H1 (cell line): ENCODE data around the gene C16orf95. TPM values are rescaled to one million over a fixed set of nuclear protein-coding genes. Genes with fewer than 3 reads are reported as not detected.

ENCODE experiments used
- CTCF ChIA-PET: fragments of 300-600 bp; sonication (Branson Sonifier 250); formaldehyde crosslinking; loops from one replicate; lab custom pipeline; 2021; ENCODE audit not compliant: partially characterized antibody; lab: Charles Lee
- POLR2A ChIA-PET: fragments of 300-600 bp; sonication (Branson Sonifier 250); formaldehyde crosslinking; loops from one replicate; lab custom pipeline; 2021; ENCODE audit warnings: inconsistent platforms; ENCODE audit not compliant: partially characterized antibody; lab: Charles Lee
- DNase-seq, 2 experiments: peaks; one replicate each; pipeline versions ENCODE4 v3.0.0 to v3.0.0-alpha.2; 2010 to 2022; ENCODE audit warnings: low spot score in 2 of 2, low read depth in 1 of 2, mixed read lengths in 1 of 2
- FAIRE-seq: peaks from 2 replicates; lab custom pipeline; 2011; peaks lifted over from hg19 to GRCh38; lab: Jason Lieb, UNC
- H2AFZ ChIP-seq: 2 replicates; pipeline ENCODE4 v1.8.1; 2012; ENCODE audit warnings: low read length, inconsistent platforms
- H2AK5ac ChIP-seq: 2 replicates; pipeline ENCODE4 v1.6.1; 2013; ENCODE audit warnings: low read depth, low read length
- H2BK120ac ChIP-seq: replicated peaks from 2 replicates; pipeline ENCODE3; 2013; ENCODE audit warnings: low read depth, low read length, inconsistent platforms
- H2BK12ac ChIP-seq: 2 replicates; pipeline ENCODE4 v1.6.1; 2013; ENCODE audit warnings: low read depth, low read length
- H2BK15ac ChIP-seq: 2 replicates; pipeline ENCODE4 v1.6.1; 2013; ENCODE audit warnings: low read length
- H2BK20ac ChIP-seq: 2 replicates; pipeline ENCODE4 v1.6.1; 2013; ENCODE audit warnings: low read length
- H2BK5ac ChIP-seq: 2 replicates; pipeline ENCODE4 v1.6.1; 2013; ENCODE audit warnings: low read depth, low read length
- H3K14ac ChIP-seq: 2 replicates; pipeline ENCODE4 v1.6.1; 2013; ENCODE audit warnings: inconsistent platforms; ENCODE audit not compliant: insufficient read length
- H3K18ac ChIP-seq: 2 replicates; pipeline ENCODE4 v1.6.1; 2013; ENCODE audit warnings: low read length; ENCODE audit errors: extremely low read depth
- H3K23ac ChIP-seq: 2 replicates; pipeline ENCODE4 v1.6.1; 2013; ENCODE audit warnings: inconsistent platforms; ENCODE audit not compliant: insufficient read length
- H3K23me2 ChIP-seq: 2 replicates; pipeline ENCODE4 v1.6.1; 2013; ENCODE audit warnings: low read depth, low read length
- H3K27ac ChIP-seq: 2 replicates; pipeline ENCODE4 v1.6.1; 2011; ENCODE audit warnings: low read depth, low read length, inconsistent platforms
- H3K27me3 ChIP-seq, 4 experiments: replicated peaks in 1 of 4; 1 replicate in 1 of 4; 2 replicates in 3 of 4; pipeline versions ENCODE4 v1.6.1 to v1.8.1; 2011 to 2013; ENCODE audit warnings: low read length in 3 of 4, mild to moderate bottlenecking in 3 of 4, inconsistent platforms in 2 of 4, mixed read lengths in 2 of 4, moderate library complexity in 1 of 4; ENCODE audit not compliant: control insufficient read depth in 3 of 4, insufficient read depth in 3 of 4; ENCODE audit errors: extremely low read depth in 1 of 4
- H3K36me3 ChIP-seq, 4 experiments: 2 replicates each; pipeline versions ENCODE4 v1.6.1 to v1.8.1; 2011 to 2013; ENCODE audit warnings: mild to moderate bottlenecking in 4 of 4, low read length in 3 of 4, moderate library complexity in 2 of 4, control low read depth in 1 of 4, inconsistent platforms in 1 of 4; ENCODE audit not compliant: insufficient read depth in 4 of 4, control insufficient read depth in 2 of 4
- H3K4ac ChIP-seq: replicated peaks from 2 replicates; pipeline ENCODE3; 2013; ENCODE audit warnings: low read length, low read depth, mixed read lengths, inconsistent platforms; ENCODE audit not compliant: insufficient read length
- H3K4me1 ChIP-seq, 4 experiments: replicated peaks in 1 of 4; 1 replicate in 1 of 4; 2 replicates in 3 of 4; pipeline versions ENCODE4 v1.6.1 to v1.8.1; 2011 to 2013; ENCODE audit warnings: low read length in 3 of 4, inconsistent platforms in 2 of 4, mixed read lengths in 1 of 4; ENCODE audit not compliant: insufficient read depth in 4 of 4, control insufficient read depth in 3 of 4
- H3K4me2 ChIP-seq, 2 experiments: 2 replicates each; pipeline versions ENCODE4 v1.6.1 to v1.8.1; 2011 to 2013; ENCODE audit warnings: low read depth in 2 of 2, low read length in 2 of 2, control low read depth in 1 of 2, inconsistent platforms in 1 of 2, mild to moderate bottlenecking in 1 of 2; ENCODE audit not compliant: insufficient read depth in 1 of 2
- H3K4me3 ChIP-seq, 4 experiments: fragments of 200-600, 300-600 bp in 1 of 4; sonication (generic), shearing (Covaris generic), sonication (Bioruptor Twin) in 1 of 4; 2 replicates each; pipeline versions ENCODE4 v1.5.1 to v1.8.1; 2011 to 2016; ENCODE audit warnings: low read length in 4 of 4, low read depth in 3 of 4, control low read depth in 2 of 4, inconsistent platforms in 2 of 4, mild to moderate bottlenecking in 2 of 4, mixed read lengths in 1 of 4, moderate library complexity in 1 of 4; ENCODE audit not compliant: insufficient read depth in 2 of 4; ENCODE audit errors: extremely low read depth in 1 of 4
- H3K56ac ChIP-seq: replicated peaks from 2 replicates; pipeline ENCODE3; 2013; ENCODE audit warnings: low read depth, mild to moderate bottlenecking, mixed read lengths, low read length, inconsistent platforms; ENCODE audit not compliant: insufficient read length
- H3K79me1 ChIP-seq: 2 replicates; pipeline ENCODE4 v1.6.1; 2013; ENCODE audit warnings: low read depth, low read length, control low read depth
- H3K79me2 ChIP-seq, 2 experiments: 2 replicates each; pipeline versions ENCODE4 v1.6.1 to v1.8.1; 2012 to 2013; ENCODE audit warnings: low read length in 2 of 2, mild to moderate bottlenecking in 2 of 2, inconsistent platforms in 1 of 2; ENCODE audit not compliant: insufficient read depth in 2 of 2, control insufficient read depth in 1 of 2
- H3K9ac ChIP-seq, 4 experiments: replicated peaks in 1 of 4; 1 replicate in 1 of 4; 2 replicates in 3 of 4; pipeline versions ENCODE4 v1.6.1 to v1.8.1; 2011 to 2013; ENCODE audit warnings: low read depth in 3 of 4, low read length in 3 of 4, control low read depth in 2 of 4, mild to moderate bottlenecking in 2 of 4, moderate library complexity in 2 of 4, inconsistent platforms in 1 of 4; ENCODE audit errors: extremely low read depth in 1 of 4
- H3K9me3 ChIP-seq, 2 experiments: 2 replicates each; pipeline versions ENCODE4 v1.6.1 to v1.8.1; 2012 to 2013; ENCODE audit warnings: mild to moderate bottlenecking in 2 of 2, moderate library complexity in 2 of 2, control low read depth in 1 of 2, inconsistent platforms in 1 of 2, low read depth in 1 of 2, low read length in 1 of 2, mixed read lengths in 1 of 2; ENCODE audit not compliant: insufficient read depth in 2 of 2
- H4K20me1 ChIP-seq, 2 experiments: replicated peaks in 1 of 2; 2 replicates each; pipeline versions ENCODE3 to v1.8.1; 2011 to 2013; ENCODE audit warnings: inconsistent platforms in 2 of 2, low read length in 2 of 2, mild to moderate bottlenecking in 1 of 2; ENCODE audit not compliant: insufficient read depth in 2 of 2, control insufficient read depth in 1 of 2
- H4K5ac ChIP-seq: 2 replicates; pipeline ENCODE4 v1.6.1; 2013; ENCODE audit warnings: low read length, low read depth, mixed read lengths, inconsistent platforms; ENCODE audit not compliant: insufficient read length
- H4K8ac ChIP-seq: 2 replicates; pipeline ENCODE4 v1.8.0; 2013; ENCODE audit warnings: mild to moderate bottlenecking, moderate library complexity, low read length, inconsistent platforms; ENCODE audit not compliant: insufficient read depth; ENCODE audit errors: extremely low read depth
- H4K91ac ChIP-seq: replicated peaks from 2 replicates; pipeline ENCODE3; 2013; ENCODE audit warnings: low read length, mixed read lengths, inconsistent platforms; ENCODE audit not compliant: insufficient read length
- BRCA1 ChIP-seq: IDR thresholded peaks from 2 replicates; pipeline ENCODE4 v1.6.1; 2012; ENCODE audit warnings: low read depth, low read length, improper control_type of control experiment
- KDM1A ChIP-seq: fragments of 200-600, 300-600 bp; sonication (generic); IDR thresholded peaks from 2 replicates; pipeline ENCODE4 v1.7.1; 2016; ENCODE audit warnings: mild to moderate bottlenecking, low read length, borderline replicate concordance
- RFX5 ChIP-seq: IDR thresholded peaks from 2 replicates; pipeline ENCODE4 v1.6.1; 2011; ENCODE audit warnings: low read depth, low read length, improper control_type of control experiment, borderline replicate concordance
- SIRT6 ChIP-seq: IDR thresholded peaks from one replicate; pipeline ENCODE4 v1.7.1; 2012; ENCODE audit warnings: low read length, inconsistent platforms
- SP1 ChIP-seq: IDR thresholded peaks from 2 replicates; pipeline ENCODE4 v1.6.1; 2011; ENCODE audit warnings: low read depth, low read length
- TEAD4 ChIP-seq: IDR thresholded peaks from 2 replicates; pipeline ENCODE4 v1.6.1; 2012; ENCODE audit warnings: low read depth, low read length, inconsistent platforms, mixed read lengths
- WGBS, 2 experiments: shearing (Covaris generic) in 1 of 2; methylation state at CpG; one replicate each; pipeline versions ENCODE4 v1.1.6 to v1.1.7; 2013 to 2015; ENCODE audit warnings: low lambda C conversion rate in 2 of 2, mixed read lengths in 2 of 2, inconsistent platforms in 1 of 2, low coverage in 1 of 2, missing lambda C conversion rate in 1 of 2; ENCODE audit not compliant: insufficient replicate concordance in 2 of 2, insufficient coverage in 1 of 2, insufficient read length in 1 of 2; ENCODE audit errors: extremely low coverage in 1 of 2, missing lambda C conversion rate in 1 of 2; 5-methylcytosine and 5-hydroxymethylcytosine counted together
- polyA plus RNA-seq, 7 experiments: library from polyadenylated mRNA; depleted of rRNA in 3 of 7; stranded (reverse) in 5 of 7; unstranded in 2 of 7; fragments of >200 nt in 5 of 7; fragments of 200-250 nt in 2 of 7; gene quantifications; 1 replicate in 5 of 7; 2 replicates in 1 of 7; 4 replicates in 1 of 7; pipeline versions ENCODE4 v1.2.1 to v1.2.3, GENCODE V29; 2011 to 2013; ENCODE audit warnings: missing spikeins in 2 of 7, mixed read lengths in 2 of 7
- total RNA-seq: library from RNA; stranded (reverse); fragmentation: NEBNext Ultra II Directional; extraction: Animal tissue kit (Norgen Biotek cat#: 25700); gene quantifications from 2 replicates; pipeline ENCODE4 v1.2.1, GENCODE V29; 2021
- TF ChIP-seq, protein P1 (sequence below): IDR thresholded peaks from 2 replicates; pipeline ENCODE4 v1.6.1; 2012; ENCODE audit warnings: inconsistent platforms

The C16orf95 gene
- total and polyA plus RNA-seq, 2 of the 8 experiments (the other 6 are each of a cell fraction or from before 2014, with no cell fraction given): 5.0 to 5.4 TPM

- H4K20me1 ChIP-seq: peaks cover 0 to 2% of the 10 kb centered on the region in 2 experiments
- H3K27ac ChIP-seq: no peak overlapping the region
- no peak overlapping the region for H3K56ac ChIP-seq
- no peak overlapping the region for H4K5ac ChIP-seq
- no peak overlapping the region for H2AK5ac ChIP-seq
- H3K4me3 ChIP-seq: no peak overlapping the region
- no peak overlapping the region for H2BK12ac ChIP-seq
- no peak overlapping the region for H2BK20ac ChIP-seq
- peaks cover 0 to 2% (median 0%) of the 10 kb centered on the region in 4 experiments; a peak in 2 of 7 replicates for H3K27me3 ChIP-seq
- no peak overlapping the region for H2BK5ac ChIP-seq
- CTCF ChIA-PET: interaction anchor here (1.2 to 1.7 kb wide), 5 partner anchors 8 to 88 kb away, joined by 3 to 6 read pairs (median 4); partner anchors contain the start of gene FBXO31
- H3K23ac ChIP-seq: no peak overlapping the region
- no peak overlapping the region for H4K91ac ChIP-seq
- no peak overlapping the region for H3K14ac ChIP-seq
- no peak overlapping the region for H3K4ac ChIP-seq
- H3K79me2 ChIP-seq: no peaks in the 10 kb centered on the region
- POLR2A ChIA-PET: no interaction called here
- H4K8ac ChIP-seq: no peak overlapping the region
- WGBS, 2 experiments: 91% methylated on average over 20 of the region's 20 CpGs; no CpG with 5 or more reads in 1 of the 2 experiments
- H3K18ac ChIP-seq: peak overlapping the region; percentile 71
- H2BK15ac ChIP-seq: 0 out of 2 replicates have a peak overlapping the region, but pooled peaks have one; percentile 29
- no peak overlapping the region for H2BK120ac ChIP-seq
- peaks cover 4% of the 10 kb centered on the region; the same call in 1 of the 2 replicates for H3K23me2 ChIP-seq
- no peaks in the 10 kb centered on the region for H3K36me3 ChIP-seq
- no peak overlapping the region for H3K9ac ChIP-seq
- H3K9me3 ChIP-seq: peaks cover 8 to 9% of the 10 kb centered on the region in 2 experiments; a peak in 2 of 4 replicates
- no peak overlapping the region for H2AFZ ChIP-seq
- TF ChIP-seq KDM1A: no peak
- TF ChIP-seq SIRT6: no peak
- TF ChIP-seq, protein P1, sequence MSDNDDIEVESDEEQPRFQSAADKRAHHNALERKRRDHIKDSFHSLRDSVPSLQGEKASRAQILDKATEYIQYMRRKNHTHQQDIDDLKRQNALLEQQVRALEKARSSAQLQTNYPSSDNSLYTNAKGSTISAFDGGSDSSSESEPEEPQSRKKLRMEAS: no peak
- TF ChIP-seq TEAD4: peak; percentile 46; the same call in 1 of the 2 replicates
- TF ChIP-seq BRCA1: no peak
- no peak for TF ChIP-seq RFX5
- no peak for TF ChIP-seq SP1
- H3K4me1 ChIP-seq: peaks cover 0 to 5% (median 2%) of the 10 kb centered on the region in 4 experiments; a peak in 3 of 7 replicates
- DNase-seq: no peak
- no peak overlapping the region for H3K4me2 ChIP-seq
- H3K79me1 ChIP-seq: no peaks in the 10 kb centered on the region
- FAIRE-seq: no peak
These were observed 21.3 kb downstream of the C16orf95 start for GRCh38 chr16:87295661-87296531.
